Astrocyte of the spinal cord (primary cell): ENCODE measurements around the gene MTMR12.

Experiments
- DNase-seq: peaks from one replicate; pipeline ENCODE4 v3.0.0; 2011; ENCODE audit warnings: low read depth, low spot score
- H3K4me3 ChIP-seq: 2 replicates; pipeline ENCODE4 v1.5.1; 2011; ENCODE audit warnings: low read depth, mild to moderate bottlenecking, low read length, moderate library complexity
- in situ Hi-C: cut with HindIII; loops from 2 replicates; pipeline ENCODE4 v1.10.0; 2017; ENCODE audit warnings: low sequenced_read_pairs
- TF ChIP-seq, protein P1 (sequence below): IDR thresholded peaks from 2 replicates; pipeline ENCODE4 v1.5.1; 2012; ENCODE audit warnings: low read depth, mild to moderate bottlenecking, low read length, inconsistent platforms

The MTMR12 gene

DNA sequence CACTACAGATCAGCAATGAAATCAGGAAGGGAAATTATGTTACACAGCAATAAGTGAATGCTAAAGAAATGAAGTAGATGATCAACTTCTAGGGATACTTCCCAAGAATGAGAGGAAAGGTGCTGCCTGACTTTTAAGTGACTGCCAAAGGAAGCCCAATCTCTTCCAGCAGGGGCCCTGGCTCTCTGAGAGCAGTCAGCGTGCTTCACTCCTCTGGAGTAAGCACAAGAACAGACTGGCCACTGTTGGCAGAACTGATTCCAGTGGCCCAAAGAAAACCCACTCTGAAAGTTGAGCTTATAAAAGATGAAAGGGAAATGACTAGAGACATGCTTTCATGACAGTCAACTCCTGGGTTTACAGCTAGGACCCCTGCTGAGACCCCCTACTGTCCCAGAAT is 41.8 kb downstream of the MTMR12 start:
- in situ Hi-C loops = no loop called here
- no peak overlapping the region for H3K4me3 ChIP-seq
- no peak for DNase-seq
- TF ChIP-seq, protein P1, sequence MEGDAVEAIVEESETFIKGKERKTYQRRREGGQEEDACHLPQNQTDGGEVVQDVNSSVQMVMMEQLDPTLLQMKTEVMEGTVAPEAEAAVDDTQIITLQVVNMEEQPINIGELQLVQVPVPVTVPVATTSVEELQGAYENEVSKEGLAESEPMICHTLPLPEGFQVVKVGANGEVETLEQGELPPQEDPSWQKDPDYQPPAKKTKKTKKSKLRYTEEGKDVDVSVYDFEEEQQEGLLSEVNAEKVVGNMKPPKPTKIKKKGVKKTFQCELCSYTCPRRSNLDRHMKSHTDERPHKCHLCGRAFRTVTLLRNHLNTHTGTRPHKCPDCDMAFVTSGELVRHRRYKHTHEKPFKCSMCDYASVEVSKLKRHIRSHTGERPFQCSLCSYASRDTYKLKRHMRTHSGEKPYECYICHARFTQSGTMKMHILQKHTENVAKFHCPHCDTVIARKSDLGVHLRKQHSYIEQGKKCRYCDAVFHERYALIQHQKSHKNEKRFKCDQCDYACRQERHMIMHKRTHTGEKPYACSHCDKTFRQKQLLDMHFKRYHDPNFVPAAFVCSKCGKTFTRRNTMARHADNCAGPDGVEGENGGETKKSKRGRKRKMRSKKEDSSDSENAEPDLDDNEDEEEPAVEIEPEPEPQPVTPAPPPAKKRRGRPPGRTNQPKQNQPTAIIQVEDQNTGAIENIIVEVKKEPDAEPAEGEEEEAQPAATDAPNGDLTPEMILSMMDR = no peak

DNA sequence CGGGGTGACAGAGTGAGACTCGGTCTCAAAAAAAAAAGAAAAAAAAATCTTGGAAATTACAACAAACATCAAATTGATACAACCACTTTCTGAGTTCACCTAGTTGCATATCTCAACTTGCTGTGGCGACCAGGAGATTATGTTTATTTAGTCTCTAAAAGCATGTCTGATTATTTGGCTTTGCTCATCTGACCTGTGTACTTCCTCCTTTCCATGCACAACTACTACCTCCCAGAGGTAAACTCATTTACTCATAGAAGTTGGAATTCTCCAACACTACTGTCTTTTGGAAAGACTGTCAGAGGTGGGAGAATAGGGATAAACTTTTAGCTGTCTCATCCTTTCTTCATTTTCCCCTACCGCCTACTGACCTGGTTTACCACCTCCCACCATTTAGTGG is 42.6 kb downstream of the MTMR12 start:
- H3K4me3 ChIP-seq = no peak overlapping the region
- TF ChIP-seq, protein P1 = no peak
- in situ Hi-C loops = no loop called here
- no peak for DNase-seq

DNA sequence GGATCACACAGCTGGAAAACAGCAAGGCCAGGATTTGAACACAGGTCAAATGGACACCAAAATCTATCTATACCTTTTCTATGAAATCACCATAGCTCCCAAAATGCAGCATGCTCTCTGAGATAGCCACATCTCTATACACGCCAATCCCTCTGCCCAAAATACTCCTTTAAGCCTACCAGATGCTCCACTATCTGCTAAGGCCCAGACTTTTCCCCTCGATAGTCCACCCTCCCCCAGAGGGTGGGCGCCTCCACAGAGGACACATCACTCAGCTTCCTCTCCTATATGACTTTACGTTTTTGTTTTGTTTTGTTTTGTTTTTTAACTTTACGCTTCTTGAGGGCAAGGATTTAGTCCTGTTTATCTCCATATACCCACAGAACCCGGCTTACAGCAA is 46.8 kb downstream of the MTMR12 start:
- no peak for DNase-seq
- H3K4me3 ChIP-seq = no peak overlapping the region
- TF ChIP-seq, protein P1 = no peak
- in situ Hi-C loops = no loop called here

DNA sequence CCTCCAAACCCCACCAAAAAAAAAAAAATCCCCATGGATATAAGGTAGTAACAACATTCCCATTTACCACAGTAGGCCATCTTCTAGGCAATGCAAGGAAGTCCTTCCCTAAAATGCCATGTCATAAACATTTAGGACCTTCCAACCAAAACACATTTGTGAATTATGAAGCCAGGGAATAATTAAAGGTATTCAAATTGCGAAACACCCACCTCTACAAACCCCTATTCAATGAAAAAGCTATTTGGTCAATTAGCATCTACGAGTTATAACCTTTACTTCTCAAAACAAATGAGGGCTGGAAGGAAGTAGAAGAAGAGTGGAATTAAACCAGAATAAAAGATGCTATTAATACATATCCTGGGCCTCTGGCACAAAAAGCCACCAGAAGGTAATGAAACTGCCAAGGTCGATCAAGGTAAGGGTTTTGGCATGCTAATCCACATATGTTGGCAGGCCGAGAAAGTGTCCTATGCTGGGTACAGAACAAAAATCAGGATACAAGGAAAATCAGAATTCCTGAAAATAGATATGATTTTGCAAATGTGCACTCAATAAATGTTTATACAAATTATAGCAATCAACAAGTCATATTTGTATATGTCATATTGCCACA is 47.7 kb downstream of the MTMR12 start:
- no peak overlapping the region for H3K4me3 ChIP-seq
- no peak for DNase-seq
- in situ Hi-C loops = no loop called here
- TF ChIP-seq, protein P1 = no peak

DNA sequence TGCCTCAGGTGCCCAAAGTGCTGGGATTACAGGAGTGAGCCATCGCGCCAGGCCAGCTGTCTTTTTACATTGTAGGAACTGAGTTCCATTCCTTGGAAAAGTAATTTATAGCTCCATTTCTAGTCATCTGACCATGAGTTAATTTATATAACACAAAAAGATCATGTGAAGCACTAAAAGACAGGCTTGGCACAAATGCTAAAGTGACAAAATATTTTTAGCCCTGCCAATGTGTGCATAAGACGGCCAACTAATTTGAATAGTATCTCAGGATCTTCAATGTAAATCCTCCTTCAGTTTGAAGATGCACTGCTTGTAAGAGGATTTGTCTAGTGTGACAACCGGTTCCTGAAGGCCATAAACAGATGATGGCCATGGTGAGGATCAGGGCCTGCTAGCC is 49.1 kb downstream of the MTMR12 start:
- in situ Hi-C loops = no loop called here
- DNase-seq = no peak

DNA sequence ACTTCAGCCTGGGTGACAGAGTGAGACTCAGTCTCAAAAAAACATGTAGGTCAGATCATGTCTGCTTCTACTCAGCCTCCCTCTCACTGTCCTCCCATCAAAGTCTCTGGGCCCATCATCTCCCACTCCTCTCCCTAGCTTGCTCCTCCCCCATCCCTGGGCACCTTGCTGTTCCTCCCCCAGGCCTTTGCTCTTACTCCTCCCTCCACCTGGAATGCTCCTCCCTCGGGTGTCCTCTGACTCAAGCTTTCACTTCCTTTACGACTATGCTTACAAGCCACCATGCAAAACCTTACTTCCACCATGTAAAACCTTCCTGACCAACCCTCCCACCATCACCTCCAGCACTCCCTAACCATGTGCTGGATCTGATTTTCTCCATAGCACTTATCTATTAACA is 51.5 kb downstream of the MTMR12 start:
- no peak for DNase-seq
- TF ChIP-seq, protein P1 = no peak
- H3K4me3 ChIP-seq = no peak overlapping the region
- in situ Hi-C loops = no loop called here

More for the DNA sequence above, 49.1 kb downstream of the MTMR12 start:
- no peak overlapping the region for H3K4me3 ChIP-seq
- TF ChIP-seq, protein P1 = no peak

DNA sequence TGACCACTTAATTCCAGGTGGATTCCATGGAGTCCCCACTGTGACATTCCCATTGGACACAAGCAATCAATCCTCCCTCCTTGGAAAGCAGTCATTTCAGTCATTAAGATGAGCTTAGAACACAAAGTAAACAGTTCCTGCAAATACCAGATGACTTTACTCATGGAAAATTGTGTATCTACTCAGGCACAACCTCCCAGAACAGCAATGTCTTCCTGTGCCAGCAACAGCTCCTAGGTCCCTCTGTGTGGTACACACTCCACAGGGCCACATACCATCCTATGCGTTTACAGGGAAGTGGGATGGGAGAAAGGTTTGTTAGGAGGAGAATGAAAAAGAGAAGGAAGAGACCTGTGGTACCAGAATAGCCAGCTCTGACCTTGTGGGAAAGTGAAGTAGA is 53.7 kb downstream of the MTMR12 start:
- no peak for DNase-seq
- TF ChIP-seq, protein P1 = no peak
- in situ Hi-C loops = no loop called here
- no peak overlapping the region for H3K4me3 ChIP-seq
